Caki2 (cell line): ENCODE results near the gene KIF3A. TPM values are rescaled to one million over a fixed set of nuclear protein-coding genes. Genes with fewer than 3 reads are reported as not detected.

Source experiments
- DNase-seq: peaks from one replicate; pipeline ENCODE4 v3.0.0-alpha.2; 2015; ENCODE audit warnings: low read depth
- in situ Hi-C: cut with HindIII; loops from 2 replicates; pipeline ENCODE4 v1.10.0; 2016; ENCODE audit warnings: low sequenced_read_pairs, low pct_unique_long_range_greater_than_20kb, mixed read lengths
- total RNA-seq: library from RNA; depleted of rRNA; stranded (reverse); fragments of >200 nt; shearing (Covaris generic); gene quantifications from 2 replicates; pipeline ENCODE4 v1.2.3, GENCODE V29; 2014; ENCODE audit warnings: low replicate concordance

KIF3A gene
- total RNA-seq, 1 experiment from 2014 or later: 2.1 TPM

DNA sequence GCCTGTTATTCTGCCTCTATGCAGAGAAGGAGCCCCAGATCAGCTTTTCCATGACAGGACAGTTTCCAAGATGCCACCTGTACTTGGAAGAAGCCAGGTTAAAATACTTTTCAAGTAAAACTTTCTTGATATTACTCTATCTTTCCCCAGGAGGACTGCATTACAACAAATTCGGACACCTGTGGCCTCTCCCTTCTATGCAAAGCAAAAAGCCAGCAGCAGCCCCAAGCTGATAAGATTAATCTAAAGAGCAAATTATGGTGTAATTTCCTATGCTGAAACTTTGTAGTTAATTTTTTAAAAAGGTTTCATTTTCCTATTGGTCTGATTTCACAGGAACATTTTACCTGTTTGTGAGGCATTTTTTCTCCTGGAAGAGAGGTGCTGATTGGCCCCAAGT is 63.9 kb downstream of the KIF3A start:
- in situ Hi-C loops: no loop called here
- DNase-seq: no peak

DNA sequence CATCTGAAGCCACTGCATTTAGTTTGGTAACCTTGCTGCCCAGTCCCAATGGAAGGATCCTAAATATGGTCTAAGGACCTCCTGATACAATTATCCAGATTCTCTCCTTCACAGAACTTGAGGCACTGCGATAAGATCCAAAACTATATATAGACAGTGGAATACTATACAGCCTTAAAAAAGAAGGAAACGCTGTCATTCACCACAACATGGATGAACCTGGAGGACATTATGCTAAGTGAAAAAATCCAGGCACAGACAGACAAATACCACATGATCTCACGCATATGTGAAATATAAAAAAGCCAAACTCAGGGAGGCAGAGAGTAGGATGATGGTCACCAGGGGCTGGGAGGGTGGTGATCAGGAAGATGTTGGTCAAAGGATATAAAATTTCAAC is 66.3 kb downstream of the KIF3A start:
- no peak for DNase-seq
- in situ Hi-C loops: no loop called here

DNA sequence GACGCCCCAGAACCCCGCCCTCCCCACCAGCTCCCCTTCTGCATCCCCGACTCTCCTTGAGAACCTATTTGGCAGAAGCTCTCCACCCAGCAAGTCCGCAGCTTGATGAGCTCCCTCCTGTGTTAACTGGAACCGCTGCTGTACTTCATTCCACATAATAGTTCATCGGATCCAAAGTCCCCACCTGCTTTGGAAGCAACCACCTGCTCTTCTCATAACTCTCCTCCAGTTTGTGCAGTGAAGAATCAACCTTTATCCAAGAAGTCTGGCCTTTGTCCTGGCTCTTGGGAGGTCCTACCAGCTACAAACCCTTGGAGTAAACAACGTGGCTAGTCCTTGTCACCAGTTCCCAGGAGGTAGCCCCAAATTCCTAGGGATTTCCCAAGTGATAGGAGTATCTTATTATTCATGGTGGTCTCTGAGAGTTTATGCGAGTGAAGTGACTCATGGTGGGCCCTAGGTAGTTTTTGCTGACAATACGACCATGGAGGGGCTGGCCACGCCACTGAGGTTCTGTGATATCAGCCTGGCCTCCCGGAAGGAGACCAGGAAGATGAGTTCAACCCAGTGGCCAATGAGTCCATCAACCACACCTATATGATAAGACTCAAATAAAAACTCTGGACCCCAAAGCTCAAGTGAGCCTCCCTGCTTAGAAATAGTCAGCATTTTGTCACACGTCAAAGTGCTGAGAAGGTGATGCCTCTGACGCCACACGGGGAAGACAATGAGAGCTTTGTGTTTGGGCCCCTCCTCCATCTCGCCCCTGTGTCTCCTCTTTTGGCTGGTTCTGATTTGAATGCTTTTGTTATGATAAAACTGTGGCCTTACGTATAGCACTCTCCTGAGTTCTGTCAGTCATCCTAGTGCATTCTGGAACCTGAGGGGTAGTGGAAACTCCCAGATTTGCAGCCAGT is 67.1 kb downstream of the KIF3A start:
- in situ Hi-C loops: no loop called here
- no peak for DNase-seq

DNA sequence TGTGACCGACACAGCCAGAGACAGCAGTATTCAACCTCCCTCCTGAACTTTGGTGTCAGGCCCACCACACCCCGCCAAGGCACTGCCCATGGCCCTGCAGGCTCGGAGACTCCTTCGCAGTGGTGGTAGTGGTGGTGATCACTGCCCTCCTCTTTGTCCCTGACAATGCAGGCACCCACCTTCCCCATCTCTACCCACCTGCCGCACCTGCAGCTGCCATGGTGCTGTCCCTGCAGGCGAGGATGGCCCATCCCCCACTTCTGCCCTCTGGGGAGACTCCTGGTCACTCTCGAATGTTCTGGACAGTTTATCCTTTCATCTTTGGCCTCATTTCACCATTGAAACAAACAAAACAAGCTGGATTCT is 67.9 kb downstream of the KIF3A start:
- no peak for DNase-seq
- in situ Hi-C loops: no loop called here

DNA sequence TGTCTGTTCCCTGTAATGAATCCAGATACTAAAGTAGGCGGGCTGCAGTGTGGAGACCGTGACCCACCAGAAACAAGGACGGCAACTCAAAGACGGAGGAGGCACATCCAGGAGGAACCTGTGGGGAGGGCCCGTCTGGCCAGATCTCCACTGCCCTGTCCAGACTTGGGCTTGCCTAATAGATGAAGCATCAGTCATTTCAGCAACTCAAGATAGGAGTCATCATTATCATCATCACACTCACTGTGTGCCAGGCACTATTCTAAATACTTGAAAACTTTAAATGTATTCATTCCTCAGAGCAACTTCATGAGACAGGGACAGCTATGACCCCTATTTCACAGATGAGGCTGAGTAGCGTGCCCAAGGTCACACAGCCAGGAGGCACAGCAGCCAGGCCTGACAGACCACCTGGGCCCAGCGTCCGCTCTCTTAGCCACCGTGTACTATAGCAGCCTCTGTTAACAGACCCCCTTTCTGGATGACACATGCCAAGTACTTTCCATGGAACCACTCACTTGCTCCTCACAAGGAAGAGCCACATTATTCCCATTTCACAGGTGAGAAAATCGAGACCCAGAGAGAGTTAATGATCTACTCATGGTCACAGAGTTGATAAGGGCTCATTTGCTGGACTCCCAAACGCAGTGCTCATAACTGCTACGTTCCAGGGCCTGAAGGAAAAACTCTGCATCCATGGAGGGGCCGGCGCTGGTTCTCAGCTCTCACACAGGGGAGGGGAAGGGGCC is 68.5 kb downstream of the KIF3A start:
- no peak for DNase-seq
- in situ Hi-C loops: no loop called here

DNA sequence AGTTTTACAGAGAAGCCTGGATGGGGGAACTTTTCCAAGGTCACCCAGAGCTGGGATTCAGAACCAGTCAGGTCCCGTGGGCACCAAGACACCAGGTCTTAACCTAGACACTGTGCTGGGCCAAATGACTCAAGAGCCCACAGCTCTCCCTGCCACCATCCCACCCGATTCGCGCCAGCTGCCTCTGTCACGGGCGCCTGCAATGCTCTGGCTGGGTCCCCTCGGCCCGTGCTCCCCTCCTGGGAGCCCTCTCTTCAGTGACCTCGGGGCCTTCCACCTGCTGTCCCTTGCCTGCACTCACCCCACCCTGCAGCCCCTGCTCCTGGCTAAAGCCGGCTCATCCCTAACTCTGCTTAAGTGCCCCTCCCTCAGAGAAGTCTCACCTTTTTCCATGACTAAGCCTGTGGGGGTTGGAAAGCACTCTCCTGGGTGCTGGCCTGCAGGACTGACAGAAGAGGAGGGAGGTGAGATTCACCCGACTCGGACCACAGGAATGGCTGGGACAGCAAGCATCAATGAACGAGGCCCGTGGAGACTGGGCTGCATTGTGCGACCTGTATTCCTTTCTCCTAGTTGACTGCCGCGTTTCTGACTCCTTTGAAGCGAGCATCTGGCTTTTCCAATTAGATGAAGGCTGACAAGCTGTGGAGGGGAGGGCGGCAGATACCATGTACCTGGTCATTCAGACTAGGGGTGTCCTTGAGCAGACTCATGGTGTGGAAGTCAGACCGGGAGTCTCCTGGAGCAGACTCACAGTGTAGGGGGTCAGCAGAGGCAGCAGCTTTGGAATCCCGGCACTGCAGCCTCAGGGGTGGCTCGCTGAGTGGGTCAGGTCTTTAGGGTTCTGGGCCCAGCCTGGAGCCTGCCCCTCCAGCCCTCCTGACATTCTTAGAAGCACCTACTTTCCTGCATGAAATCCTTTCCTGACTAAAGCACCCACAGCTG is 69.3 kb downstream of the KIF3A start:
- in situ Hi-C loops: no loop called here
- DNase-seq: no peak

DNA sequence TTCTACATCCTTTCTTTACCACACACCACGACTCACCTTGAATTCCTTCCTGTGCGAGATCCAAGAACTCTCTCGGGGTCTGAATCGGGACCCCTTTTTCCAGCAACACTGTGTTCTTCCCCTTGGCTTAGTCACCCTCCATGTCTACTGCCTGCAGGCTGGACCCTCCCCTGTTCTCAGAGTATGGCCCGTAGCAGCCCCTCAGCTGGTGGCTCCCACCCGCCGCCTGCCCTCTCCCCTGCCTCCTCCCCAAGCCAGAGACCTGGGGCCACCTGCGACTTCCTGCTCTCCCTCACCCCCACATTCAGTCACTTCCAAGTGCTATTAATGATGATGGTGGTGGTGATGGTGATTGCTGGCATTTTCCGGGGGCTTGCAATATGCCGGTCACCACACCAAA is 70.0 kb downstream of the KIF3A start:
- in situ Hi-C loops: no loop called here
- DNase-seq: no peak

DNA sequence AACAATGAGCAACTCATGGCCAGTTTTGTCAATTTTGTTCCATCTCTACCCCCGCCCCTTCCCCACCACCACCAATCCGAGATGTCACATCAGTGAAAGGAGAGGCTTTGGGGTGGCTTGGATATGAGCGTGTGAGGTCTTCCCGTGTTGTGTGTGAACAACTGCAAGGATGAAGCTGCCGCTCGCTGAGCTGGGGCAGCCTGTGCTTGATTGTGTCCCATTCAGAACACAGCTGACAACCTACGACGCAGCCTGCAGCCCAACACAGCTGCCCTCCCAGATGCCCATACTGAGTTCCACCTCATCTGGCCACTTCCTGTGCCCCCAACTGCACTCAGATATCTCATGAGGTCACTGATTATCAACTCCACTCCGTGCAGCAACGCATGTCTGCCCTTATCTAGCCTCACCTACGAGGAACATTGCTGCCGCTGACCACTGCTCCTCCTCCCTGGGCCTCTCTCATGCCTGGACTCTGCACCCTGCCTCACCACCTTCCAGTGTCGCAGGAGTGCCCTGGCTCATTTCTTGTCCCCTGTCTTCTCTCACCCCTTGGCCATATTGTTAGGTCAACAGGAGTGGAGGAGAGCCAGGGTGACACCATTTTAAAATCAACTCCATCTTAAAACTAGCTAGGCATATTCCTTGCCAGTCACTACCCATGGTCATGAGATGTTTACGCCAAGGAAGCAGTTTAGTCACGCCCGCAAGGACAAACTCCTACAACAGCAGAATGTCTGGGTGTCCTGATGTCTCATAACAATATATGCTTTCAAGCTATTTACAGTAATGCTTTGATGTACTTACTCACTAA is 70.8 kb downstream of the KIF3A start:
- DNase-seq: no peak
- in situ Hi-C loops: no loop called here

DNA sequence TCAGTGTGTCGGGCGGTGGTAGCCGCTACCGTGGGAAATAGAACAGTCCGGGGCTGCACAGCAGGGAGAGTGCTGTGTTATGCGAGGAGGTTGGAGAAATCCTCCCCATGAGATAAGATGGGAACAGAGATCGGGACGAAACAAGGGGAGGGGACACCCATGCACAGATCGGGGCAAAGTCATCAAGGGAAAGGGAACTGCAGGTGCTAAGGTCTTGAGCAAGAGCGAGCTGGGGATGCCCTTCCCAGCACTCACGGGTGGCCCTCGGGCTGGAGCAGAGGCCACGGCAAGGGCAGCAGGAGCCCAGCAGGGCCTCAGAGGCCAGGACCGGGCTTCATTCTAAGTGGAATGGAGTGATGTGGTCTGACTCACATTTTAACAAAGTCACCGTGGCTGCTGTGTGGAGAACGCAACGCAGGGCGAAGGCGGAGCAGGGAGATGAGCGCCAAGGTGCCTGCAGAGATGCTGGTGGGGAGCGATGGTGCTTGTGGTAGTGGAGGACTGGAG is 71.7 kb downstream of the KIF3A start:
- DNase-seq: no peak
- in situ Hi-C loops: no loop called here

DNA sequence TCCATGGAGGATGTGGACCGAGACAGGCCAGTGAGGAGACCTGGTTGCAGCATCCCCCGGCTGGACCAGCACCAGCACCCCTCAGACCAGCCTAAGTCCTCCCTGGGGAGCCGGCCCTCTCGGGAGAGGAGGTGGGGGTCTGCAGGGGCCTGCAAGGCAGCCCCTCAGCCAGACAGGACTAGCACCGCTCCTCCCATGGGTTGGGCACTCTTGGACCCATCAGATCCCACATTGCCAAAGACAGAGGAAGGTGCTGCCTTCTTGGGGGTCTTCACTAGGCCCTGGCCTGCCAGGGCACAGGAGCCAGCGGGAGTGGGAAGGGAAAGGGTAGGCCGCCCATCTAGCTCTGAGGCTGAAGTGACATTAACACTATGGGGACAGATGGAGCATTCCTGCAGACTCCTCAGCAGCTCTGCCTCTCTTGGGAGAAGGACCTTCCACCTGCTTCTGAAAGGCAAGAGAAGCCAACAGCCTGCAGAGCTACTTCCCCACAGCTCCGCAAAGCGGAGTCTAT is 72.6 kb downstream of the KIF3A start:
- DNase-seq: no peak
- in situ Hi-C loops: no loop called here

DNA sequence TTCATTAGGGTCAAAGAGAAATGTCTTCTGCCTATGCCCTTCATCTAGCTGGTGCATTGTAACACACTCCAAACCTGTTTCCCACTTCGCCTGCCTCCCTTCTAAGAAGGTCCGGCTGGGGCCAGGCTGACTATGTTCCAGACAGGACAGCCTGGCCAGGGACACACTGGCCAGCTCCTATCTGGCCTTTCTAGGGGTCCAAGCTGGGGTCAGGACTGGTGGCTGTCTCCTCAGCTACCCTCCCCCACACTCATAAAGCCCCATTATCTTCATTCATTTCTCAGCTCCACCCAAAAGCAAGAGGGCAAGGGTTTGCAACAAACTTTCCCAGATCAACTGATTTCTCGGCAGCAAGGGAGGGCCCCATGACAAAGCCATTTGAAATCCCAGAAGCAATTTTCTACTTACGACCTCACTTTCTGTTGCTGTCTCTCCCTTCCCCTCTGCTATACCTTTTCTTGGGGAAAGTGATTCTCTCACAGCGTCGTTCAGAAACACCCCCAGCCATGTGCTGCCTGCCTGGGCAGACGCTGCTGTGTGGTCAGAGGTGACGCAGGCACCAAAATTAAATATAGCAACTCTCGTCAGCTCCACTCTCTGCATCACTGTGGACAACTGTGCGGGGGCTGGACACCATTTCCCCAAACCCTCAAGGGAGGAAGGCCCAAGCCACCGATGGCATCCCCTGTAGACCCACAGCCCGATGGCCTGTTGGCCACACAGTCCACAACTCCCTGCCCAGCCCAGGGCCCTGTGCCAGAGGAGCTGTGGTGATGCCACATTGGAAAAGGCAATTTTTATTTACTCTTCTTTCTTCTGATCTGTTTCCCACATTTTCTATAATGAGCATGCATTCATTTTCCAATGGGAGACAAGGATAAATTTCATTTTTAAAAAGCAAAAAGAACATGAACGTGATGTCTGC is 73.3 kb downstream of the KIF3A start:
- no peak for DNase-seq
- in situ Hi-C loops: no loop called here

DNA sequence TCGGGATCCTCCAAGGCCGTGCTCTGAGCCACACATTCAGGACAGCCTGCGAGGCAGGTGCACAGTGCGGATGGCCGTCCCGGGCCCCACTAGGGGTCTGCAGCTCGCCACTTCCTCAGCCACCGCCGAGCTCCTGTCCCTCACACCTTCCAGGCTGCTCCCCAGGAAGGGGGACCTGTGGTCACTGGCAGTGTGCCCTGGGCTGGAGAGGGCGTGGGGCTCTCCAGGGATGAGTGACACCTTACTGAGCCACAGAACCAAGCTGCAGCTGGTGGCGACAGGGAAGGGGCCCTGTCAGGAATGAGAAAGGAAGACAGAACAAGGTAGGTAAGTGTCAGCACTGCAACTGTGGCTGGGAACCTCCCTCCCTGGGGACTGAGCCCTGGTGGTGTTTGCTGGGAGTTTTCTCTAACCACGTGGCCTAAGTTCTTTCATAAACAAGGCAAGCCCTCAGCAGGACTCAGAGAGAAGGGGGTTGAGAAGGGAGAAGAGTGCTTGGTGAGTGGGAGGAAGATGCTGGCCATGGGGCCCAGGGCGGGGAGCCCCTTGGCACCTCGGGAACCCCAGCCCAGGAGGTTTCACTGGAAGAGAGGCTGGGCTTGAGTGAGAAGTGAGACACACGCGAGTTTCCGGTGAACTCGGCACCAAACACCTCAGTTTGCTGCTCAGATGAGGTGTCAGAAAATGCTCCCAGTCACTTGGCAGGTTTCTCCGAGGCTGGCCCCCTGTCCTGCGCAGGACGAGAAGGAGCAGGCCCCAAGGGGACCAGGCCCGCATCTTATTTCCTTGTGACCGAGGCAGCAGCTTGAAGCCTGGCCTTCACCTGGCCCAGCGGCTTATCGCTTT is 74.2 kb downstream of the KIF3A start:
- in situ Hi-C loops: no loop called here
- DNase-seq: no peak

DNA sequence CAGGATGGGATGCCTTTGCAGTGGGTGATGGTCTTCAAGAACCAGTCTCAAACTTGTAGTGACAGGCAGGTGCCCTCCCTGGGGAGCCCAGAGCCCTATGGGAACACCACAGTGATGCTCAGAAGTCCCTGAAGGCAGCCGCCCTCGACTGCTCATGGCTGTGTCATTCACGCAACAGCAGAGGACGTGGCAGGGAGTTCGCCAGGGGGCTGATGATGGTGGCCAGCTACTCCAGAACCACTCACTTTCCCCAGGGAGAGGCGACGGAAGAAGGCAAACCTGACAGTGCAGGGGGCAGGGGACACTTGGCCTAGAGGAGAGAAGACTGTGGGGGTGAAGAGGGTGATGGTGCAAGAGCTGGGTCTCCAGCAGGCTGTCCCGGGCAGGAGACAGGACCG is 75.3 kb downstream of the KIF3A start:
- no peak for DNase-seq
- in situ Hi-C loops: no loop called here

DNA sequence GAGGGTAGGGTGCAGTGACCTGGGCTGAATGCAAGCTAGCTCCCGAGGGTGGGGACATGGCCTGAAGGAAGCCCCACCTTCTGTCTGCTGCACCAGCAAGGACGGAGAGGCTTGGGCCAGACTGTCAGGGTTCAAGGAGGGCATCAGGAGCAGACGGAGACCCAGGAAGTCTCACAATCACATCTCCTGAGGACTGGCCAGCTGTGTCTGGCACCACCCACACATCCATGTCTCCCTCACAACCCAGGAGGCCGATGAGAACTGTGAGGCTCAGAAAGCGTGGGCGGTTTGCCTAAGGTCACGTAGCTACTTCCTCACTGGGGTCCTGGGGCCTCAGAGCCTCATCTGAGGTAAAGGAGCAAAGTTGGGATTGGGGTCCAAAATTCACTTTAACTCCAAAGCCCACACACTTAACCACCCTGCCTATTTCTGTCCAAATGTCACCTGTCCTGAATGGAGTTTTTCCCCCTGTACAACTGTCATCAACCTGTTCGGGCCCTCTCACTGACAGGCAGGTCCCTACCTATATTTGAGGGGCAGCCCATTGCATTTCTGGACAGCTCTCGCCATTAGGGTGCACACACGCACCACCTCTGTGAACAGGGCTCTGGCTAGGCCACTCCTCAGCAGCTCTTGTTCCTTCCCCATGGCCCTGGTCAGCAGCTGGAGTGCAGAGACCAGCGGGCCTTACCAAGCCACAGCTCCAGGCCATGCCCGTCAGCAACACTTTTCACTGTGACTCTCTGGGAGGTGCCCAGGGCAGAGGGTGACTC is 75.9 kb downstream of the KIF3A start:
- DNase-seq: no peak
- in situ Hi-C loops: no loop called here
